Measurements from ENCODE around the gene KLHL41.

The KLHL41 gene

GRCh38 chr2:169509298-169509885, at the start of gene KLHL41:
KLHL41 (plus strand) TSS chr2:169509702; CDS start chr2:169509779, 77 bp downstream.
- no peak for DNase-seq

- no peak for DNase-seq
Observed at GRCh38 chr2:169461143-169461542, 48.4 kb upstream of the KLHL41 start.

- DNase-seq, result no peak
Observed at GRCh38 chr2:169462896-169463695, 46.4 kb upstream of the KLHL41 start.

- DNase-seq, result no peak
Observed at GRCh38 chr2:169464466-169464865, 45.0 kb upstream of the KLHL41 start.

- DNase-seq, result no peak
Observed at GRCh38 chr2:169464882-169465281, 44.6 kb upstream of the KLHL41 start.

GRCh38 chr2:169468841-169469240, 40.7 kb upstream of the KLHL41 start:
- no peak for DNase-seq

- DNase-seq, result no peak
Observed at GRCh38 chr2:169469952-169470572, 39.4 kb upstream of the KLHL41 start.

- no peak for DNase-seq
Observed at GRCh38 chr2:169472249-169472648, 37.3 kb upstream of the KLHL41 start.

- no peak for DNase-seq
Observed at GRCh38 chr2:169476459-169476858, 33.0 kb upstream of the KLHL41 start.

GRCh38 chr2:169478339-169478738, 31.2 kb upstream of the KLHL41 start:
- no peak for DNase-seq

- no peak for DNase-seq
Observed at GRCh38 chr2:169478745-169479256, 30.7 kb upstream of the KLHL41 start.

- peak; percentile 34 for DNase-seq
Observed at GRCh38 chr2:169479257-169480078, 30.0 kb upstream of the KLHL41 start, which contains the start of gene BBS5. BBS5 (plus strand) TSS chr2:169479494; CDS start chr2:169479554, 60 bp downstream.

GRCh38 chr2:169480079-169480465, 29.4 kb upstream of the KLHL41 start:
- DNase-seq, result no peak

GRCh38 chr2:169485650-169486138, 23.8 kb upstream of the KLHL41 start:
- DNase-seq, result no peak

- DNase-seq, result no peak
Observed at GRCh38 chr2:169486487-169486886, 23.0 kb upstream of the KLHL41 start.

- DNase-seq, result no peak
Observed at GRCh38 chr2:169490834-169491233, 18.7 kb upstream of the KLHL41 start.

- no peak for DNase-seq
Observed at GRCh38 chr2:169491378-169491777, 18.1 kb upstream of the KLHL41 start.

- no peak for DNase-seq
Observed at GRCh38 chr2:169493360-169493759, 16.1 kb upstream of the KLHL41 start.

GRCh38 chr2:169495310-169495928, 14.1 kb upstream of the KLHL41 start:
- no peak for DNase-seq

GRCh38 chr2:169504651-169505050, 4.9 kb upstream of the KLHL41 start:
- no peak for DNase-seq

- DNase-seq, result no peak
Observed at GRCh38 chr2:169507698-169508097, 1.8 kb upstream of the KLHL41 start.

- DNase-seq, result no peak
Observed at GRCh38 chr2:169509955-169510354, 453 bp downstream of the KLHL41 start.
